Measurements from ENCODE around the gene PRR7. TPM values are rescaled to one million over a fixed set of nuclear protein-coding genes. Genes with fewer than 3 reads are reported as not detected.

Gene PRR7
- total RNA-seq, 4 donors from 2014 or later = 5.1 to 11.2 (median 7.5) TPM

DNA sequence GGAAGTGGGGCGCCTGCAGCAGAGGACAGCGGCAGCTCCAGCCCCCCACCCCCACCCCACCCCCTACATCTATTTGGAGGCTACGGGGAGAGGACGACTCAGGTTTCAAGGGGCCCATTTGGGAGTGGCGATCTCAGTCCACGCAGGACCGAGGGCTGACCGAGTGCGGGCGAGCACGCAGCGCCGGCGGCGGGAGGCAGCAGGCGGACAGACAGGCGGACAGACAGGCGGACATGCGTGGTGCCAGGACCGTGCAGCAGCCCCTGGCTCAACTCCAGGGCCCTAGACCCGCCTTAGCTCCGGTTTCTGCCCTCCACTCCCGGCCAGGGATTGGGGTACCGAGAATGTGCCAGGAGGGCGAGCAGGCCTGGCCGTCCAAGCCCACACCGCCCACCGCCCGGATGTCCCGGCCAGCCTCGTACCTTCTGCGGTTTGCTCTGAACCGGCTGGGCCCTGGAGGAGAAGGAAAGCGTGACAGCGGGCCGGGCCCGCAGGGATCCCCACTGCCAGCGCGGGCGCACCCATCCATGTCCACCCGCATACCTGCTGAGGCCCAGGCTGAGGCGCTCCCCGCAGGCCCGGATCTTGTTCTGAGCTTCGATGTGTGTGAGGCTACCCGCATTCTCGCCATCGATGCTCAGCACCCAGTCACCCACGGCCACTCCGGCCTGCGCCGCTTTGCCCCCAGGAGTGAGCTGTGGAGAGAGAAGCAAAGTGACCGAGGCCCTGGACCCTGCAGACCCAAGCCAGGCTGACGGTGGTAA lies 45.6 kb downstream of the PRR7 start:
- 86 to 90% methylated on average over 39 to 50 of the region's 54 CpGs for WGBS, 2 donors
- no peak overlapping the region for H3K4me3 ChIP-seq
- H3K9me3 ChIP-seq = no peaks in the 10 kb centered on the region
- TF ChIP-seq EP300 (IDR thresholded peaks at IDR 0.05) (no peak), POLR2A (IDR thresholded peaks at IDR 0.05) (no peak)
- TF ChIP-seq, protein P1, sequence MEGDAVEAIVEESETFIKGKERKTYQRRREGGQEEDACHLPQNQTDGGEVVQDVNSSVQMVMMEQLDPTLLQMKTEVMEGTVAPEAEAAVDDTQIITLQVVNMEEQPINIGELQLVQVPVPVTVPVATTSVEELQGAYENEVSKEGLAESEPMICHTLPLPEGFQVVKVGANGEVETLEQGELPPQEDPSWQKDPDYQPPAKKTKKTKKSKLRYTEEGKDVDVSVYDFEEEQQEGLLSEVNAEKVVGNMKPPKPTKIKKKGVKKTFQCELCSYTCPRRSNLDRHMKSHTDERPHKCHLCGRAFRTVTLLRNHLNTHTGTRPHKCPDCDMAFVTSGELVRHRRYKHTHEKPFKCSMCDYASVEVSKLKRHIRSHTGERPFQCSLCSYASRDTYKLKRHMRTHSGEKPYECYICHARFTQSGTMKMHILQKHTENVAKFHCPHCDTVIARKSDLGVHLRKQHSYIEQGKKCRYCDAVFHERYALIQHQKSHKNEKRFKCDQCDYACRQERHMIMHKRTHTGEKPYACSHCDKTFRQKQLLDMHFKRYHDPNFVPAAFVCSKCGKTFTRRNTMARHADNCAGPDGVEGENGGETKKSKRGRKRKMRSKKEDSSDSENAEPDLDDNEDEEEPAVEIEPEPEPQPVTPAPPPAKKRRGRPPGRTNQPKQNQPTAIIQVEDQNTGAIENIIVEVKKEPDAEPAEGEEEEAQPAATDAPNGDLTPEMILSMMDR (IDR thresholded peaks at IDR 0.05) = no peak
- DNase-seq (ENCODE audit: low spot score in 2 of 2) = no peak
- peaks cover 0 to 78% (median 39%) of the 10 kb centered on the region in 4 donors for H3K4me1 ChIP-seq
- H3K27ac ChIP-seq = peak overlapping the region in 2 of 4 donors; percentile 93 to 97
- H3K36me3 ChIP-seq = peaks cover 0 to 54% (median 0%) of the 10 kb centered on the region in 3 donors
- no peaks in the 10 kb centered on the region for H3K27me3 ChIP-seq

DNA sequence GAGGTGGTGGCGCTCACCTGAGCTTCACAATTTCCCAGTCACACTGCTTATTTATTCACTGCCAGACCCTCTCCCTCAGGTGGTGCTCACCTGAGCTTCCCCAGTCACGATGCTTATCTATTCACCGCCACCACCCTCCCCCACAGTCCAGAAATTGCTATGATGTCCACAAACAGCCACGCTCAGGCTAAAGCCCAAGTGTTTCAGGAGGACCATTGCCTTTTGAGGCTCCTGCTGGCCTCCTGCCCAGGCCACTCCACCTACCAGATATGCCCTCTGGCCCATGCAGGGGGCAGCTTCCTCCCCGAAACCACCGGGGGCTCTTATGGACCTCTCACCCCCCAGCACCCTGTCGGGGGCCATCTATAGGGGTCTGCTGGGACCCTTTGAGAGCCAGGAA lies 46.2 kb downstream of the PRR7 start:
- Histone ChIP-seq H3K4me3 (no peak overlapping the region), H3K36me3 (peaks cover 0 to 47% (median 0%) of the 10 kb centered on the region in 3 donors), H3K4me1 (peaks cover 0 to 81% (median 40%) of the 10 kb centered on the region in 4 donors), H3K27me3 (no peaks in the 10 kb centered on the region), H3K27ac (peak overlapping the region in 2 of 4 donors; percentile 93 to 97), H3K9me3 (no peaks in the 10 kb centered on the region)
- 63 to 67% methylated on average over 6 to 7 of the region's 7 CpGs for WGBS, 2 donors
- no peak for DNase-seq (ENCODE audit: low spot score in 2 of 2)
- TF ChIP-seq POLR2A (IDR thresholded peaks at IDR 0.05) (no peak), EP300 (IDR thresholded peaks at IDR 0.05) (no peak)
- TF ChIP-seq, protein P1 (IDR thresholded peaks at IDR 0.05) = no peak

DNA sequence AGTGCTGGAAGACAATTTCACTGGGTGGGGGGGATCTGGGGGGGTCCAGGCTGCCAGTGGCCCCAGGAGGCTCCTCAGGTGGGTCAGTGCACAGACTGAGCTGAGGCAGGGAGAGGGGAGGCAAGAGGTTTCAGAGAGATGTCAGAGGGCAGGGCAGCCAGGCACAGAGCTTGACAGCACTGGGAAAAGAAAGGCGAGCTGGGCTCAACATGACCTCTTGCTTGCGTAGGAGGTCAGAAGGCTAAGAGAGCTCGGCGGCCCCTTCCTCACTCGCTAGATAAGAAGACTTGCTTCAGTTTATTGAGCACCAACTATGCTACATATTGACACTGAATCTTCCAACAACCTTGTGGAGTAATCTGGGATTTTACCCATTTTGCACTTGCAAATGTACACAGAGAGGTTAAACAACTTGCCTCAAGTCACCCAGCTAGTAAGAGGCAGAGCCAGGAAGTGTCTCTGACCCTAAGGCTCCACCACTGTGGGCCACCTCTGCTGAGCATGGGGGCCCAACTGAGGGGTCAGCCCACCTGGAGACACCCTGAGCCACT lies 47.3 kb downstream of the PRR7 start:
- TF ChIP-seq, protein P1 (IDR thresholded peaks at IDR 0.05) = no peak
- no peak for TF ChIP-seq POLR2A (IDR thresholded peaks at IDR 0.05)
- TF ChIP-seq EP300 (IDR thresholded peaks at IDR 0.05) = no peak
- no peaks in the 10 kb centered on the region for H3K9me3 ChIP-seq
- peaks cover 0 to 91% (median 44%) of the 10 kb centered on the region in 4 donors for H3K4me1 ChIP-seq
- H3K27ac ChIP-seq = peak overlapping the region; percentile 58 to 97 (median 86)
- 51 to 66% methylated on average over 5 of the region's 5 CpGs for WGBS, 2 donors
- peaks cover 0 to 37% (median 0%) of the 10 kb centered on the region in 3 donors for H3K36me3 ChIP-seq
- no peak overlapping the region for H3K4me3 ChIP-seq
- DNase-seq (ENCODE audit: low spot score in 2 of 2) = no peak
- H3K27me3 ChIP-seq = no peaks in the 10 kb centered on the region

DNA sequence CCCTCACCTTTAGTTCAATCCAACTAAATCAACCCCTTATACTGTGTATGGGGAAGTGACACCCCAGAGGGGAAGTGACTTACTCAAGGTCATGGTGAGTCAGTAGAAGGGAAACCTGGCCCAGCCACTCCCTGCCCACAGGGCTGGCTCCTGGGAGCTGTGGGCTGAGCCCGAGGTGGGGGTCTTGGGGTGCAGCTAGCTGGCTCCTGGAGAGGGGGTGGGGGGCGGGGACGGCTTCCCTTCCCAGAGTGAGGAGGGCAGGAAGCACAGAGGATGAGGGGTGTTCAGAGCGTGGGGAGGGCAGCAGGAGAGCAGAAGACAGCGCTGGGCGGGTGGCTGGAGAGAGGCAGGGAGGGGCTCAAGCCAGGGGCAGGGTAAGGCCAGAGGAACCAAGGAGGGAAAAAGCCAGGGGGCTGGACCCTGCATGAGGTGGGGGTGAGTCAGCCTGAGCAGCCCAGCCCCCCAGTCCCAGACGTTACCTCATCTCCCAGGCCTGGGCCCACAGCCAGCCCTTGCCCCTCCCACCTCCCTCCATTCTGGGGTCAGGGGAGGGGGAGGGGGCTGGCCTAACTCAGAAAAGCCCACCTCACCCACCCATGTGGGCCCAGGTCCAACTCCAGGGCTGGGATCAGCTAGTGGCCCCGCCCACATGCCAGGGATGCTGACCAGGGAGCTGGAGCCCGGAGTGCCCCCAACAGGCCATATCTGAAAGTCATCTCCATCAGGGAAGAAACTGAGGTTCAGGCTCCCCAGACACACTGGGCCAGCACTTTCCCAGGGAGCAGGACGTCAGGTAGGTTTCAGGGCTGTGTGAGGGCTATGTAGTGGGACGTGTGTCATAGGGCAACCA lies 48.0 kb downstream of the PRR7 start:
- H3K27ac ChIP-seq = peak overlapping the region; percentile 58 to 97 (median 86)
- H3K36me3 ChIP-seq = peaks cover 0 to 30% (median 0%) of the 10 kb centered on the region in 3 donors
- H3K4me1 ChIP-seq = peaks cover 0 to 86% (median 44%) of the 10 kb centered on the region in 4 donors
- WGBS, 2 donors = 7 to 17% methylated on average over 8 to 11 of the region's 11 CpGs
- peak in 1 of 2 donors; percentile 33 for DNase-seq (ENCODE audit: low spot score in 2 of 2)
- H3K4me3 ChIP-seq = peak overlapping the region in 1 of 4 donors; percentile 71
- no peaks in the 10 kb centered on the region for H3K9me3 ChIP-seq
- H3K27me3 ChIP-seq = no peaks in the 10 kb centered on the region
- TF ChIP-seq EP300 (IDR thresholded peaks at IDR 0.05) (no peak), POLR2A (IDR thresholded peaks at IDR 0.05) (no peak)
- TF ChIP-seq, protein P1 (IDR thresholded peaks at IDR 0.05) = peak in 4 of 5 experiments; percentile 21 to 34 (median 28)
